NK-92 (cell line): ENCODE data around the gene JUN.

Experiments
- DNase-seq: peaks from one replicate; lab custom pipeline; 2025; ENCODE audit not compliant: unreplicated experiment; lab: John Stamatoyannopoulos, UW

The JUN gene

DNA sequence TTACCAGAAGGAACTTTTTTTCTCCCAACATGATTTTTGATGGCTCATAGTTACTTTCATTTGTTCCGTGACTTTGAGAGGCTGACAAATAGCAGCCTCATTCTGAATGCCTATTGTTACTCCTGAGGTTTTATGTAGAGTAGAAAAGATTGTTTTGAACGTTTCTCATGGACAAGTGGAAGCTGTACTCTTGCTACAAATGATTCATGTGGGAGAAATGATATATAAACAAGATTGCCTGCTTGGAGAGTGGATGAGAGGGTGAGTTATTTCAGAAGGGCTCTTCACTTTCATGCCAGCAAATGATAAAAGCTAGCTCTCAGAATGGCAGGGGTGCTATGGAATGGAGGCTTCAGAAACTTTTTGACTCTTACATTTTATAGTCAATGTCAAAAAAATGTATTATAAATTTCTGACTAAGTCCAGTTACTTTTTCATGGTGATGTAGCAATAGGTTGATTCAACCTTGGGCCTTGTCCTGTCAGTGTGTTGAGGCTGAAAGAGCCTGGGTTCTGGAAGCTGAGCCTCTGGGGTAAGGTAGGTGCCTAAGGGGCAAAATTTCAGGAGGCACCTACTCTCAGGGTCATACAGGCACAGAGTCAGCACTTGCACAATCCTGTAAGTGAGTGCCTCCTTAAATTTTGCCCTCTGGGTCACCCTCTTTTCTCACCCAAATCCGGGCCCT lies 19.4 kb downstream of the JUN start:
- no peak for DNase-seq

DNA sequence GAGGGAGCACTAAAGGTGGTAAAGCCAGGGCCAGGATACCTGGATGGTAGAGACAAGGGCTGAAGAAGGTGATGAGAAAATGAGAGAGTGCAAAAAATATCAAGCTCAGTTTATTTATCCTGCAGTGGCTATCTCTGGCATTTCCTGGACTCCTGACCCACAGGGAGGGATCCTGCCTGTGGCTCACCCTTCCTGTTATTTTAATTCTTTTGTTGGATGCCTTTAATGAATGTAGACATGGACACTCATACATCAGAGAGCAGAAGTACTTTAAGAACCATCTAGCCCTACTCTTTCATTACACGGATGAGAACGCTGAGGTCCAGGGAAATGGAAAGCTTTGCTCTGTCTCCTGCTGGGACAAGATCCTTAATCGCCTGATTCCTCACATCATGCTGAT lies 20.6 kb downstream of the JUN start:
- DNase-seq, result no peak

DNA sequence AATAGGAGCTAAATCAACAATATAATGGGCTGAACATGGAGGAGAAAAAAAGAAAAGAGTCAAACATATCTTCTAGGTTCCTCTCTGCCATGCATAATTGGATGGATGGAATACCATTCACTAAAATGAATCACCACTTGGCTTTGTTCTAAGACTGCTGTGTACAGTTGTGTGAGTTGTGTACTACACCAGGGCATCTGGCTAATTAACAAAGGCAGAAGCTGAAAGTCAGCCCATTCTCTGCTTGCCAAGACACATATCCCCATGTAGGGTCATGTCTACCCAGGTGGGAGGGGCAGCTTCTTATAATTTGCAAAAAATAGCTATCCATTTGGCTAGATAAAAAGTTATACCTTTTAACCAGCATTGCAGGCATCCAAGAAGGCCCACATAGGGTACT lies 21.0 kb downstream of the JUN start:
- DNase-seq, result no peak

DNA sequence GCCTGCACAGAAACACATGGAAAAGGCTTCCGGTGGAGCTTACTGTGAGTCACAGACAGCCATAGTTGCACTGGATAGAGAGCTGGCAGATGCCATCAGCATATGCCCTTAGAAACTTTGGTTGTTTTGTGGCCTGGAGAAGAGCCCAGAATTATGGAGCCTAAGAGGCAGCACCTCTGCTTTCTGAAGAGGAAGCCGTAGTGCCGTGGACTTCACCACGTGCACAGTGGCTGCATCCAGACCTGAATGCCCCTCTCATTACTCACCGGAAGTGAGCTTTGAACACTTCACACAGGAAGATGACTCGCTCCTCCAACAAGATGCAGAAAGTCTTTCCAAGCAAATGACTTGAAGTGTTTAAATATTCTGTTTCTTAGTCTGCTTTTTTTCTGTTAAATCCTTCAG lies 28.4 kb downstream of the JUN start:
- DNase-seq, result no peak

DNA sequence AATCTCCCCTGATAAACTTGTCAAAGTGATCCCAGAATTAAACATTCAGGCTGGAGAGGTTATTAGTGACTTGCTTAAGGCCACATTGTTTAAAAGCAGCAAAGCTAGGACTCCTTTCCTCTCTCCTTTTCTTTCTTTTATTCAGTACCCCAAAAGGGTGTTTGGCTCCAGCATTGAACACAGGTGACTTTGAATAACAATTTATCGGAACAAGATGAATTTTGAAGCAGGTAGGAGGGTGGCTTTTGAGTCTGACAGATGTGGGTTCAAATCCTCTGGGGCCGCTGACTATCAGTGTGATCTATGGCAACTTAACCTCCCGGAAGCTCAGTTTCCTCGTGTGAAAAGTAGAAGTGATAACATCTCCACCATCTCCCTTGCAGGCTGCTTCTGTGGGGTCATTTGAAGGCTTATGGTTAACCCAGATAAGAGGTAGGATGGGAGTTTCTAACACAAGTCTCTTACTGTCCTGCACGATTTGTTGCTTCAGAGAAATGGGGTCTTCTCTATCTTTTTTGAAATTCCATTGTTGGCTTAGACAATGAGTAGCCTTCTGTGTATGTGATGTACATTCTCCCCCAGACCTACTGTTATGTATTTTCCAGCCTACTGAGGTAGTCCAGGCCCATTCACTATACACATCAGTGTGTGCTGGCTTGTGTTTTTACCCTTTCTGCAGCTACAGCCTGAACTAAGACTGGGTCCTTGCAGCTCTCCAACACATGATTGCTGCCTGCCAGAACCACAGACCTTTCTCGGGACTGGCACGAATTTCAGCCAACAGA lies 29.0 kb downstream of the JUN start:
- DNase-seq, result no peak

DNA sequence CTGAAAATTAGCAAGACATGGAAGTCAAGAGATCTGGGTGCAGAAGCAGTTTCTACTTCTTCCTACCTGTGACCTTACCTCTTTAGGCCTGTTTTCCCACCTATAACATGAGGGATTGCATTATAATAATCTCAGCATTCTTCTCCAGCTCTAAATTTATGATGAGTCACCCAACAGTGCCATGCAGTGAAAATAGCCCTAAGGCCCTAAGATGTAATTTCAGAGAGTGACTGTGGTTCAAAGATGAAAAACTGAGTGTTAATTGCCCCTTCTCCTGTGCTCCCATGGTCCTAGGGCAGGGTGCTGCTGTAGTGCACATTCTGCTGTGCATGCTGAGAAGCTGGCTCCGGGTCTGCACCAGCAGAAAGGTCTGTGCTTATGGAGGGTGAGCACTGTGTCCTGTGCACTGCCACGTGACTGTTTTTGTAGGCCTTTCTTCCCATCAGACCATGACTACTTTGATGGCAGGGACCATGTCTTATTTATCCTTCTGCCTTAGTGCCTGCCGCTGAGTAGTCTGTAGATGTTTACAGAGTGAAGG lies 29.7 kb downstream of the JUN start:
- DNase-seq, result no peak

DNA sequence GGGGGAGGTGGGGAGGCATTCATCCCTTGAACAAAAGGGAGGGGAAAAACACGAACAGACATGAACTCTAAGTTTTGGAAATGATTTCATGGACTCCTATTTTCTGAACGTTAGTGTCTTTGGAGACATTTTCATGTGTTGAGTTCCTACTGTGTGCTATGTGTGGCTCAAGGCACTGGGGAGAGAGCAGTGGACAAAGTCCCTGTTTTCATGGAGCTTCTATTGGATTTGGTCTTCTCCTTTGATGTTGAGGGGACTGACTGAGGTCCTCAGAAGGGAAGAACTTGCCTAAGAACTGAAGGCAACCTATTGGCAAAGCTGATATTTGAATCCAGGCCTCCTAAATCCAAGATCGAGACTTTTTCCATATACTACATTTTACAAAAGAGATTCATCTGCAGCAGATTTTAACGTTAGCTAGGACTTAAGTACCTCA lies 30.4 kb downstream of the JUN start:
- no peak for DNase-seq

DNA sequence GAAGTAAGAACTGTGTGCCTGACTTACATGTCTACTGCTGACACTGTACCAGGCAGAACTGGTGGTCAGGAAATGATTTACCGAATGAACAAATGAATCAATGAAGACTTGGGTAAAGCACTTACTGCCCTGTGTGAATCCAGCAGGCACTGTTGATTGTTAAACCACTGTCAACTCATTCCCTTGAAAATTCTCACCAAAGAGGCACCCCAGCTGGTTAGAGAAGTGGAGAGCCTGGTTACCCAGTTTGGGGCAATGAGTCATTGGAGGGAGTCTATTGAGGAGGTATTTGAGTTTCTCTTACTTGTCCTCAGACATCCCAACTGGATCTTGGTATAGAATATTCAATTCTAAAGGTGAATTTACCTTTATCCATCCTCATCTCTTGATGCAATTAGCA lies 34.2 kb downstream of the JUN start:
- DNase-seq, result no peak

DNA sequence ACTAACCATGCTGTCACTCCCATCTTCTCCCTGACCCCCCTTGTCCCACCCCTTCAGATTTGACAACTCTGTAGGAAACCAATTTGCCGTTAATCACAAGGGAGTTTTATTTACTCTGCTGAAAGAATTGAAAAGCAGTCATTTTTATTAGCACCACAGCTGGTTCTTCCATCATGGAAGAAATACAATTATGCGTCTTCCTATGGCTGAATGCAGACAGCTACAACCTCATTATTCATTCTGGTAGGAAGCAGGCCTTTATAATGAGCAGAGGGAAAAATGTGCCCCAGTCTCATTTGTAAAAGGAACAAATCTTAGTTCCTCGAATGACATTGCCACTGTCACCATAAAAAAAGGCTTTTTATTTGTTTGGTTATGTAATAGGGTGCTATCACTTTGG lies 35.2 kb downstream of the JUN start:
- no peak for DNase-seq

DNA sequence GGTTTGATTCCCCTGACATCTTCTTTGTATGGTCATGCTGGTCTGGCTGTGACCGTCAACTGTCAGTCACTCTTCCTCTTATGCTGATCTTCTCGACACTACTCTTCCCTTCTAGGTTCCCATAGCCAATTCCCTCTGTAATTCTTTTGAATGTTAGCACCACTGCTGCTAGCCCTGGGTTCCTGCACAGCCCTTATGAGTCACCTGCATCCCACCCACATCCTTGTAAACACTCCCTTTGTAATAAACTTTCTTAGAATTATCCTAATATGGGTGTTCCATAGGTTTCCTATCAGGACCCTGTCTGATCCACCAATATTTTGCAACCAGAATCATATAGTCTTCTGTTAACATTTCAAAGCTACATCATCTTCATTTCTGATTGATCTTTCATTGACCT lies 37.1 kb downstream of the JUN start:
- DNase-seq, result no peak

DNA sequence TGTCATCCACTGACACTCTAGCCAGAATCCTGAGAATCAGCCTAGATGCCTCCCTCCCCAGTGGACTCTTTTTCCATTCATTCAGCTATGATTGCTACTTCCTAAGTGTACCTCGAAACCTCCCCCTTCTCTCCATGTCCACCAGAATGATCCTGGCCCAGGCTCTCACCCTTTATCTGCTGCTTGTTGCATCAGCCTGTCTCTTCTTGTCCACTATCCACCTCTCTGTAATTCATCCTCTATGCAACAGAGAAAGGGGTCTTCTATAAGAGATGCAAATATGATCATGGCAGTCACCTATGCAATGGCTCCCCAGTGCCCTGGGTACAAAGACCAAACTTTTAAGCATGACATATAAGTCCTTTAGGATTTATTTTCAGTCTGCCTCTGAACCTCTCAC lies 37.7 kb downstream of the JUN start:
- DNase-seq, result no peak

DNA sequence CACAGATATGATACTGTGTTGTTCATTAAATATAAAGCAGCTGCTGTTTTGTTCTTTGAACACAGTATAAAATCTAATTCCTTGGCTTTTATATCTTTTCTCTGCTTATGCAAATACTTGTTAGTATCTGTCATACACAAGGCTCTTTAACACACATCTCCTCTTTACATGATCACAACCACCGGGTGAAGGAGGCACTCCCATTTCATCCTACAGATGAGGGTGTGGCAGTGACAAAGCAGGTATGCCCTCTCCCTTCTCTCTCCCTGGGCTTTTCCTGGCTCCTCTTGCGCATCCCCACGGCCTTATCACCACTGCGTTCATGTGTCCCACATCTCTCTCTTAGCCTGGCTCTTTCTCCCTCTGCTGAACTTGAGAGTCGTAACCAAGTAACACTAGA lies 38.2 kb downstream of the JUN start:
- DNase-seq, result no peak

DNA sequence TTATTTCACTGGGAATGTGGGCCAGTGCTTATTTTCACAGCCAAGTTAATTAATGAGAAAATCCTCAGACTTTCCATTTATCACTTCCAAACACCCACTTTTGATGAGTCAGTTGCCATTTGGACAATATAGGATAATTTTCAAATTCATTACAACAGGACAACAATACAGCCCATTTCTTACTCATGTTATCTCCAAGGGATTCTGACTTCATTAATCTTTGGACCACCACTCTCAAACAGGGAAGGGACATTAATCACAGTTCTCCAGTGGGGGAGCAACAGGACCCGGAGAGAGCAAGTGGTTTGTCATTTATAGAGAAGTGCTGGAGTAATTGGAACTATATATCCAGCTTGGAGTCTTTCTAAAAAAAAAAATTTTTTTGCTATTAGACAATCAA lies 38.7 kb downstream of the JUN start:
- DNase-seq, result no peak

DNA sequence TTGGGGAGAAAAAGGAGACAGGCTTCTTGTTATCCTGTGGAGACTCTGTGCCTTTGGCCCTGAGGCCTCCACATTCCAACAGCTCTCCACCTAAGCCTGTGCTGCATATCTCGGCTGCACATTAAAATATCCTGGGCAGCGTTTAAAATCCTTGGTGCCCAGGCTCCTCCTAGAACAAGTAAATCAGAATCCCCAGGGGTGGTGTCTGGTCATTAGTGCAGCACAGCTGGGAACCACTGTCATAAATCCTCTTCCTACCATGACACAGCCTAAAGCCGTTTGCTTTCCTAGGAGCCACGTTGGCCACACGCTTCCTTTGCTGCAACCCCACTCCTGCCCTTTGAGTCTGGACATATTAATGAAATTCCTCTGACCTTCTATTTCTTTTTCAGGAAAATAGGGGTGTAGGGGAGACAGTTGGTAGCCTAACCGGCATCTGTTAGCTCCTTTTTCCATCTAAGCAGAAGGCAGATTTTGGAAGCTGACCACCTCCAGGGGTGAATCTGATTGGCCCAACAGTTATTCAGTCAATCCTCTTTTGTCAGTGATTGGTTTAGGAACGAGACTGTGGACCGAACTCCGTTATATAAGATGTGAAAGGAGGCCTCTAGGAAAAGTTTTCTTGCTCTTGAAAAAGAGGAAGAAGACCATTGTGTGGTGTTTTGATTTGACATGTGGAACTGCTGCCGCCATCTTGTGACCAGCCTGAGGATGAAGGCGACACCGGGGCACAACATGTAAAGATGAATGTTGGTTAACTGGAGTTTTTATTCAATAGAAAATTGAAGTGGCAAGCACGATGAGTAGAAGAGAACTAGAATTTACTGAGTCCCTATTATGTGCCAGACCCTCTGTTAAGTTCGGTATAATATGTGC lies 41.9 kb downstream of the JUN start:
- DNase-seq, result no peak

DNA sequence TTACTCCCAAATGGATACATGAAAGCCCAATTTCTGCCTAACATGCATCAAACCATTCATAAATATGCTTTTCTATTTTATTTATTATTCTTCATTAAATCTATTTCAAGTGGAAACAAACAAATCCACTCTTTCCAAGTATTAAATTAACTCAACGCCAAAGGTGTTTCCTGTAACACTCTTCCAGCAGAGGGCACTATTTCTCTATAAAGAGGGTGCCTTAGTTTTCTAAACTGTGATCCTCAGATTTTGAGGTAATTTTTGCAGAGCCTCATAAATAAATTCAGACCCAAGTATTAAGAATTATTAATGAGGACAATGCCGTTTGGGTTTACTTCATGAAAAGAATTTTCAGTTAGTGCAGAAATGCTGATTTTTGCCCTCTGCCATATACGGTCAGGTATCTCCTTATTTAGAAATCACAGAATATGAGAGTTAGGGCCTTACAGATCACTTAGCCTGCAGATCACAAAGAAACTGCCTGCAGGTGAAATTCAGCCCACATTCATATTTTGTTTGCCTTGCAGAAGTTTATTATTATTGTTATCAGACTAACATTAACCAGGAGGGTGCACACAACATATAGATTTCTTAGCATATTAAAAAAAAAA lies 43.9 kb downstream of the JUN start:
- DNase-seq, result no peak

DNA sequence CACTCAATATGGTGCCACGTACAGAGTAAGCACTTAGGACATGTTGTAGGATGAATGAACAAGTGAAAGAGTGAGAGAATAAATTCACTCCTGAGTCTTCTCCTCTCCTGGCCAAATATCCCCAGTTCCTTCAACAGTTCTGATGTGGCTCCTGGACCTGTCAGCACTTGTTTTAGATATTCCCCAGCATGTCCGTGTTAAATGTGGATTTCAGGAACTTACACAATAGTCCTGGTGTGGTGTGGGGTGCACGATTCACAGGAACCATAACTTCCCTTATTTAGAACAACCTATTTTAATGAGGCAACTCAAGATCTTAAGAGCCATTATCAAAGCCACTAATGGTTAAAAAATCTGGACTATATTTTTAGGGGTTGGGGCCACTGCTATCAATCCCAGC lies 45.0 kb downstream of the JUN start:
- DNase-seq, result no peak

DNA sequence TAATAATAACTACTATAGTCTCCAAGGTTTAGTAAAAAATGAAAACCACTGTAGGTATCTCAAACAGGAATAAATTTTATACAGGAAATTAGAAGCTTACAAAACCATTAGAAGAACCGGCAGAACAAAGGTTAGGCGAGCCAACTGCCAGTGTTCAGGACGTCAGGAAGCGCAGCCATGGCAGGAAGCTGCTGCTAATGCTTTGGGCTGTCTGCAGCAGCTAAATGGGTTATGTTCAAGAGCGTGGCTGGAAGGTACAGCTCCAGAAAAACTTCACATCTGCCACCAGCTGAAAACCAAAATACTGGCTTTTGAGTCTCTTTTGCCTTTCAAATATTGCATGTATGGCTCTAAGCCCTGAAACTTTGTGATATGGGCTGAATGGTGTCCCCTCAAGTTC lies 48.3 kb downstream of the JUN start:
- DNase-seq, result no peak

DNA sequence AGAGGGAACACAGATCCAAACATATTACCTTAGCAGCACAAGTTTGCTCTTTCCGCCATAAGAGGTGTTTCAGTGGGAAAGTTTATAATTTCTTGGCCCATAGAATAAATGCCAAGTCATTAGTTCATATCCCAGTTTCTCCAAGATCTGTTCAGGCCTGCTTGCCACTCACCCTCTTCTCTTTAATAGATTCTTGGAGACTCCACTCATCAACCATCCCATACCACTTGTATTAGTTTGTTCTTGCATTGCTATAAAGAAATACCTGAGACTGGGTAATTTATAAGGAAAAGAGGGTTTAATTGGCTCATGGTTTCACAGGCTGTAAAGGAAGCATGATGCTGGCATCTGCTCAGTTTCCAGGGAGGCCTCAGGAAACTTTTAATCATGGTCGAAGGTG lies 49.2 kb downstream of the JUN start:
- DNase-seq, result no peak

DNA sequence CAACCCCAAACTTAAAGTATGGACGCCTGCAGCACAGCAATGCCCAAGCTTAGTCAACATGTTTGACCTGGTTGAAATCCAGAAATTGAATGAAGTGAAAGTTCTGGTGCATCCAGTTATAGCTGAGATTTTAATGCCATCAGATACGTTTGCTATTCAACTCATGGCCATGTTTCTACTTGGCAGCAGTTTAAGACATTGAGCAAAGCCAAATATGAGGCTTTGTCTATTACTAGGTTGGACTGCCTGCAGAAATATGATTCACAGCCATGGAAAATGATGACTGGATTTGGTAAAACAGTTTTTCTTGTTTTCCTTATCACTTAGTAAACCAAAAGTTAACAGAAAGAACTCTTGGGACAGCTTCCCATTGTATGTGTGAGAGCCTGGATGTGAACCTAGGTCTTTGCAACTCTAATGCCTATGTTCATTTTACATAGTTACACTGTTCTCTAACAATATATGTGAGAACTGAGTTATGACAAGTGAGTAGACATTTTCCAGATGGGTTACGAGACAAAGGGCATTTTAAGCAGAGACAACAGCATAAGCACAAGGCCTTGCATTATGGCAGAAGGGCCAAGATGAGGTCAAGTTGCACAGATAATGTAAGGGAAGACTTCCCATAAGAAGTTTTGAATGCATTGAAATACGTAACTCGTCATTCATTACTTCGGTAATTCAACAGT lies 51.6 kb downstream of the JUN start:
- DNase-seq, result no peak
